SK-N-DZ (cell line): ENCODE measurements around the gene TMEM131.

Experiments
- DNase-seq: peaks from one replicate; pipeline ENCODE4 v3.0.0-alpha.2; 2015; ENCODE audit warnings: low spot score
- small RNA-seq, 2 experiments: library from RNA; depleted of rRNA; stranded (forward); fragments of <200 nt; gene quantifications; one replicate each; pipeline ENCODE3, GENCODE V24; 2014

The TMEM131 gene

DNA sequence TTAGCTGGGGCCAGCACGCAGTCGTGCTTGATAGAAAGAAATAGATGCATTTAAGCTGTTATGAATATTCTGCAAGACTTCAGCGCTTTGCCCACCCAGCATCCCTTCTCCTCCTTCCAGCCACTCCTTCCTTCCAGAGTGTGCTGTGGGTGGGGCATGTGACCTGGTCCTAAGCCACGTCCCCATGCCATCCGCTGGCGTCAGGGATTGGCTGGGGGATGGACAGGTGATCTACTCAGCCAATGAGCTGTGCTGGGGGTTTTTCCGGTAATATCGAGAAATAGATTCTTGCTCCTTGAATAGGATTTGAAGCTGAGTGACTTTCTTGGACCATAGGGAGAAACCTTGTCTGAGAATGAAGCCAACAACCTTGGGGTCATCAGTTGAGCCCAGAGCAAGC is 287.1 kb downstream of the TMEM131 start:
- no peak for DNase-seq

GRCh38 chr2:97708048-97708380 is 287.7 kb downstream of the TMEM131 start:
- no peak for DNase-seq

- no peak for DNase-seq
These were observed 288.2 kb downstream of the TMEM131 start for GRCh38 chr2:97707362-97708047.

DNA sequence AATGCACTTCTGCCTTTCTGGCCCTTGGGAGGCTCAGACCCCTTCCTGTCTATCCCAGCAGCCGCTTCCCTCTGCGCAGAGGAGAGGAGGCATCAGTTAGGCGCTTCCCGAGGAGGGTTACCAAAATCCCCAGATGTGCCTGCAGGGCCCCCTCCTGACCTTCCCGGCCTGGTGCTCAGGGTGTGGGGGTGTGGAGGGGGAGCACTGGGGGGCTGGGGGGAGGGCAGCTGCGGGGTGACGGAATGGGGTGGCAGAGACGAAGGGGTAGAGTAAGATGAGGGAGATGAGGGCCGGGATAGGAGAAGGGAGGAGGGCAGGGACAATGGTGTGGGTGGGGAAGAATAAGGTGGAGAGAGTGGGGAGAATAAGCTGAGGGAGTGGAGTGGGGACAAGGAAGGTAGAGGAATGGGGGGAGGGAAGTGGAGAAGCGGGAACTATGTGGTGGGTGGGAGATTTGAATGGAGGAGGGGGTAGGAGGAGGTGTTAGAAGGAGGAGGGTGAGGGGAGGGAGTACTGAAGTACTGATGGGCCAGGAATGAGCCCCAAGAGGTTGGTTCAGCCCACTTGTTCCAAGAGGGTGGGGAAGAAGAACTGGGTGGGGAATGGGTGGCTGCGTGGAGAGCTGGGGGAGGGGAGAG is 288.9 kb downstream of the TMEM131 start:
- no peak for DNase-seq

Small RNA genes within 50 kb of the gene (small RNA-seq; reads per million reads assigned to genes)
- 0 reads per million in 2 experiments for gene HMGN1P36
- gene RNU7-96P: 0 reads per million in 2 experiments
